GM21825 (cell line): ENCODE measurements around the gene LBP.
"Not testable (repeated sequence)": the region's sequence is repeated elsewhere in the genome, so short reads cannot be mapped to it uniquely, and the experiment has no call there.

Experiments used
- ATAC-seq: cut with Tn5 transposase; IDR thresholded peaks from one replicate; pipeline ENCODE4 v1.9.1; 2021; ENCODE audit warnings: mild to moderate bottlenecking, moderate library complexity; ENCODE audit not compliant: unreplicated experiment

The LBP gene

DNA sequence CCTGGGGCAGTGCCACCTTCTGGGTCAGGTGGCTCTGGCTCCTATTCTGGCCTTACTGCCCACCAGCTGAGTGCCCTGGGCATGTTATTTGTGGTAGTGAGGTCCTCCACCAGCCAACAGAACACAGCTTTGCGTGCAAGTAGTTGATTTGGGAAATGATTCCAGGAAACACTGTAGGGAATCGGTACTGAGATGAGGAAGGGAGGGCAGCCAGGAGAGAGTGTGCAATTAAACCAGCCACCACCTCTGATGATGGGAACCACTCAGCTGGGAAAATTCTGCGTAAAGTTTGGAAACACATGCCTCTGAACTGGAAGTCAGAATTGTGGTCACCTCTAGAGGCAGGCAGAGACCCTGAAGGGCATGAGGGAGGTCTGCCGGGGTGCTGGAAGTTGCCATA, 459 bp downstream of the LBP start:
- no peak for ATAC-seq

DNA sequence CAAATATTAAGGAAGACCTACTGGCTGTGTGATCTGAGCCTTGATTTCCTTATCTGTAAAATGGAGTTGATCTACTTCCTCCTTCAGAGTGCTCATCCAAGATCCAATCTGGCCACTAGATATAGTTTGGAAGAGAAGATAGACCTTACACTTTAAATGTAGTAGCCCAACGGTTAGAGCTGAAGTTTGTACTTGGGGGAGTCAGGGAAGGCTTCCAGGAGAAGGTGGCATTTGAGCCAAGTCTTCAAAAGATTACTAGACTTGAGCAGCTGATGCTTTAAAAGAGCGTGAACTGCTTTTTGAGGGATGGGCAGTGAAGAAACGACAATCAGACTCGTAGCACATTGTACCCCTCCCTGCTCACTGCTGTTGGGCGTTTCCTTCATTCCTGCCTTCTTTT, 3.6 kb downstream of the LBP start:
- no peak for ATAC-seq

DNA sequence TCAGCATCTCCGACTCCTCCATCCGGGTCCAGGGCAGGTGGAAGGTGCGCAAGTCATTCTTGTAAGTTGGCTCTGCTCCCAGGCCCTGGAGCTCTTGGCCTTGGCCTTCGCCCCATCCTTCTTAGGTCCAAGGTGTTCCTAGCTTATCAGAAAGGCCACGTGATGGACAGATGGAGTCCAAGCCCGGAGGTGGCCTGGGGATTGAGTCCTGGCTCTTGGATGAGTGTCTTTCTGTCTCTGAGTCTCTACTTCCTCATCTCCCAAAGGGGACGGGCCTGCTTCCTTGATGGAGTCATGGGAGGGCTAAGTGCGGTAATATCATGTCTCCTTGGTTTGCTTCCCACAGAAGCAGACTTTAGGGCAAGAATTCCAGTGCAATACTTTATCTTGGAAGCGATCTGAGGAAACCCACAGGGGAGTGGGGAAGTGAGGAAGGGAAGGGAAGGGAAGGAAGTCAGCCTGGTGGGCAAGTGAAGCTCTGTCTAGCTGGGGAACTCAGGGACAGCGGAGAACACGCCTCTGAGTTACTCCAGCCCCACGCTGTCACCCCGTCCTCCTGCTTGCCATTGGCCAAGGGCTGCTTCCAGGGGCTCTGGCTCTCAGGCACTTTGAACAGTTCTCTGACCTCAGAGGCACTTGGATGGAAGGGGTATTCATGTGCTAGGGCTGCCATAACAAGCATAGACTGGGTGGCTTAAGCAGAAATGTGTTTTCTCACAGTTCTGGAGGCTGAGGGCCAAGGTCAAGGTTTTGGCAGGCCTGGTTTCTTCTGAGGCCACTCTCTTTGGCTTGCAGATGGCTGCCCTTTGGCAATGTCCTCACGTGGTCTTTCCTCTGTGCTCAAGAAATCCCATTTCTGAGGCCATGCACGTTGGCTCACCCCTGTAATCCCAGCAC, 4.8 kb downstream of the LBP start:
- no peak for ATAC-seq

DNA sequence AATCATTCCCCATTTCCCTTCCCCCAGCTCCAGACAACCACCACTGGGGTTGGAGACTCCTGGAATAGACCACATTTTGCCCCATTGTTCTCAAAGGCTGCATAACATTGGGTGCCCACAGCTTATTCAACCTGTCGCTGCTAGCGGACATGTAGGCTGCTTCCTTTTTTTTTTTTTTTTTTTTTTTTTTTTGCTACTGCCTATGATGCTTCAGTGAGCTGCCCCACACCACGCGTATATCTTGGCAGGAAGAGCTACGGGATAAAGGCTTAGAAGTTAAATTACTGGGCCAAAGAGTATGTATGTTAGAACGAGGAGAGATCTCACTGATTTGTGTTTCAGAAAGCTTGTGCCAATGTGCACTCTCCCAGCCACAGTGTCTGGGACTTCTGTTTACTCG, 7.0 kb downstream of the LBP start:
- no peak for ATAC-seq

DNA sequence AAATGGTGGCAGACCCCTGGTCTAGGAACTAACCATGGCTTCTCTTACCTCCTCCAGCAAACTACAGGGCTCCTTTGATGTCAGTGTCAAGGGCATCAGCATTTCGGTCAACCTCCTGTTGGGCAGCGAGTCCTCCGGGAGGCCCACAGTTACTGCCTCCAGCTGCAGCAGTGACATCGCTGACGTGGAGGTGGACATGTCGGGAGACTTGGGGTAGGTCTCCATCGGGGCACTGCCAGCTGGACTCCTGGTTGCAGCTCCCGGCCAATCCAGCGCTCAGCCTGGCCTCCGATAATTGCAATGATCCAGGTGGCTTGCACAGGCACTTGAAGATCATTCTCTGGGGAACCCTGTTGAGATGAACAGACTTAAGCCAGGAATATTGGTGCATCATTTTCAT, 7.9 kb downstream of the LBP start:
- no peak for ATAC-seq

DNA sequence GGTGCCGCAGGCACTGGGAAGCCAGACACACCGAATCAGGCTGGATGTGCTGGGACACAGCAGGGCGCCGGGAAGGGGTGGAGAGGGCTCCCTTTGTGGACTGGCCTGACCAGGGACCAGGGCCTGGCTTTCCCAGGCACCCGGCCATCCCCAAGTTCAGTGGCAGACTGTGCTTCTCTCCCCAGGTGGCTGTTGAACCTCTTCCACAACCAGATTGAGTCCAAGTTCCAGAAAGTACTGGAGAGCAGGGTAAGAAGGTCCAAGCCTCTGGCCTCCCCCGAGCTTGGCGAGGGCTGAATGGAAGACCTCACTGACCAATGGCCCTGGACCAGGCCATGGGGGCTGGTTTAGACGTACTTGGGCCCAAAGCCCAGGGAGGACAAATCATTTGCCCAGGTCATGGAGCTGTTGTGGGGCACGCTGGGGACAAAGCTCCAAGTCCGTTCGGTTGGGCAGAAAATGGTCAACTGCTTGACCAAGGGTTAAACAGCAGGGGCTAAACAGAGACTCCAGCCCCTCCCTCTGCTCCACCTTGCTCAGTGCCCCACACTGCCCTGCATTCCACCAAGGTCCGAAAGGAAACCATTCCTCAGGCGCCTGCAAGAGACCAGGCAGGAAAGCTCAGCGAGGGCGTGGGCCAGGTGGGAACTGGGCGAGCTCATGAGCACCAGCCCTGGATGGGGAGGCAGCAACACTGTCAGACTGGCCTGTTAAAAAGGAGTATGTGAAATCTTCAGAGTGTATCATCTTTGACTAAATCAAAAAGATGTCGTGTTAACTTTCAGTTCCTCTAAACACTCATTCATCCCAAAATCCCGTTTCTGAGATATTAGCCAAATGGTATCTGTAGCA, 9.1 kb downstream of the LBP start:
- no peak for ATAC-seq

DNA sequence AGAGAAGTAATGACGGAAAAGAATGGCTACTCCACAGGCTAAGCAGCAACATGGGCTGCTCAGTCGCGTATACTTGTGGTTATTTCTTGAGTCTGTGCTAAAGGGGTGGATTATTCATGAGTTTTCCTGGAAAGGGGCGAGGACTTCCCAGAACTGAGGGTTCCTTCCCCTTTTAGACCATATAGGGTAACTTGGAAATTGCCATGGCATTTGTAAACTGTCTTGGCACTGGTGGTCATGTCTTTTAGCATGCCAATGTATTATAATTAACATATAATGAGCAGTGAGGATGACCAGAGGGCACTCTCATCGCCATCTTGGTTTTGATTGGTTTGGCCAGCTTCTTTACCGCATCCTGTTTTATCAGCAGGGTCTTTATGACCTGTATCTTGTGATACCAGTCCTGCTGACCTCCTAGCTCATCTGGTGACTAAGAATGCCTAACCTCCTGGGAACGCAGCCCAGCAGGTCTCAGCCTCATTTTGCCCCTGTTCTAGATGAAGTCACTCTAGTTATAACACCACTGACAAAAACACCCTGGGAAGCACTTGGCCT, 11.4 kb downstream of the LBP start:
- no peak for ATAC-seq

DNA sequence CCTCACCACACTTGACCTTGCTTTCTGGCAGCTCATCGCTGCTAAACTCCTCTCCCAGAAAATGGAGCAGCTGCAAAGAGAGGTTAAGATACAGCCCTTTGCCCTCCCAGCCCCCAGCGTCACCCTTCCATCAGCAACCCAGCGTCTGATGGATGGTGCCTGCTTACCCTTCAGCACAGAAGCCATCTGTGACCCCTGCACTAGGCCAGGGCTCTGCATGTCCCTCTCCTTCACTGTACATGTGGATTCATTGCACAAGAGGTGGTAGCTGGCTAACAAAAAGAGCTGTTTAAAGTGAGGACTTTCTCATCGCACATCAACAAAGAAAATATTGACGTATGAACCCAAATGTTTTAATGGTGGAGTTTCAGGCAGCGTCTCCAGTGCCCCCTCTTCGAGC, 12.3 kb downstream of the LBP start:
- ATAC-seq: no peak

DNA sequence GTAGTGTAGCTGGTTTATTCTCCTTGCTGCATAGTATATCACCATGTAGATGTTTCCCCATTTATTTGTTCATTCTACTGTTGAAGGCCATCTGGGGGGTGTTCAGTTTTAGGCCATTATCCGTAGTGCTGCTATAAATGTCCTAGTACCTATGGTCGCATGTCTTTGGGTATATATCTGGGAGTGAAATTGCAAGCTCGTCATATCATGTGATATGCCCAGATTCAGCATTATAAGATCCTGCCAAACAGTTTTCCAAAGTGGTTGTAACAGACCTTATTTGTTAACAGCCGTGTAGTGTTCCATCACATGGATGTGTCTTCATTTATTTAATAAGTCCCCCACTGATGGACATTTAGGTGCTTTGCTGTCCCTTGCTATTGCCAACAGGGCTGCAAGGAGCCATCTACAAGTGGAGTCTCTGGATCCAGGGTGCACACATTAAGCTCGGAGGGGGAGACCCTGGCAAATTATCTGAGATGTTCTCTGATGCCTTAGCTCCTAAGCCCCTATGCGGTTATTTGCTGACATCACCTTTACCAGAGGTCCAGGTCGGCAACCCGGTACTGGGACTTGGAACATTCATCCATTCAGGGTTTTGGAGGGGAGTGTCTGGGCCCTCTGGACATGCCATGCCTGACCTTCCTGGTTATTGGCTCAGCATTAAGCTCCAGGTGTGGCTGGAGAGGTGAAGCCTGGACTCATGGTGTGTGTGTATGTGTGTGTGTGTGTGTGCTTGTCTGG, 16.9 kb downstream of the LBP start:
- no peak for ATAC-seq

DNA sequence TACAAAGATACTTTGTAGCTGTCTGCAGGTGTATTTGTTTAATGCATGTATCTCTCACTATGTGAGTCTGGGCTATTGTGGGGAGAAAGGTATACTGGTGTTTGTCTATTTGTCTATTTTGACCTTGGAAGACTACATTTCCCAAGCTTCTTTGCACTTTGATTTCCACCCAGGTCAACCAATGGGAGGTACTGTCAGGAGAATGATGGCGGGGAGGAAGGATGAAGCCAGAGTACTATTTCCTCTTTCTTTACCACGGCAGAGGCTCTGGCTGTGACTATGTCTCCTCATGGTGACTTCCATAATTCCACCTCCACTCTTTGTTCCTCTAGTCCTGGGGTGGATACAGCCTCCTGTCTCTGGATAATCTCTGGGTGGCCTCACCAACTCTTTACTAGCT, 23.1 kb downstream of the LBP start:
- ATAC-seq: no peak

DNA sequence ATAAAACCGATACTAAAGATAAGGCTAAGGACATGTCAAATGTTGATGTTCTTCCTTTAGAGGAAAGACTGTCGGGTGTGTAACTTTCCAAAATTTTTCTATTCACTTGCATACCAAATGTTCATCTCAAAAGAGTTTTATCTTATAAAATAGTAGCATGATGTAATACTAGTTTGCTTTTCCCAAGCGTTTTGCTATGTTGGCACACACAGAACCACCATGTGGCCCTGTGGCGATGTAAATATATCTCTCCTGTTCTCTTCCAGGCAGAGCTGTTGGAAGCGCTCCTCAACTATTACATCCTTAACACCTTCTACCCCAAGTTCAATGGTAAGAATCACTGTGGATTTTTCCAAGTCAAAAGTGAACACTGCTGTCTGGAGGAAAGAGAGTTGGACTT, 26.5 kb downstream of the LBP start:
- ATAC-seq: no peak

DNA sequence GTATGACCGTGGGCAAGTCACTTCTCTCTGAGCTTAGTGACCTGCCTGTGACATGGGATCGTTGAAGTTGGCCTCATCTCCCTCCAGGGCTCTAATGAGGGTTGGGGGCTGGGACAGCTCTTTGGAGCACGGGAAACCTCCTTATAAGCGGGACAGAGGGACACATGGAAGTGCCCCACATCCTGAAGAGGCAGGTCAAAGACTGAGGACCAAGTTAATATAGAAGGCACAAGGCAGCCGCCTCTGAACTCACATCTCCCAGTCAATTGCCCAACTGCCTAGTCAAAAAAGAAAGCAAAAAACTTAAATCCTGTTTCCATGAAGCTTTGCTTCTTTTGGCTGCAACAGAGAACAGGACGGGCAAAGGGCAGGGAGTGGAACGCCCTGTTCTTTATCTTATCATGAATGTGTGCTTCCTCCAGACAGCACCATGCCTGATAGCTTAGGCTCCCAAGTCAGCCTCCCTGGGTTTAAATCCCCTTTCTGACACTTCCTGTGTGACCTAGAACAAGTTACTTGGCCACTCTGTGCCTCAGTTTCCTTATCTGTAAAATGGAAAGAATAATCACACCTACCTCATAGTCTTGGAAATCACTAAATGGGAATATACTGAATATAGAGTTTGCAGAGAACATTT, 27.1 kb downstream of the LBP start:
- no peak for ATAC-seq

DNA sequence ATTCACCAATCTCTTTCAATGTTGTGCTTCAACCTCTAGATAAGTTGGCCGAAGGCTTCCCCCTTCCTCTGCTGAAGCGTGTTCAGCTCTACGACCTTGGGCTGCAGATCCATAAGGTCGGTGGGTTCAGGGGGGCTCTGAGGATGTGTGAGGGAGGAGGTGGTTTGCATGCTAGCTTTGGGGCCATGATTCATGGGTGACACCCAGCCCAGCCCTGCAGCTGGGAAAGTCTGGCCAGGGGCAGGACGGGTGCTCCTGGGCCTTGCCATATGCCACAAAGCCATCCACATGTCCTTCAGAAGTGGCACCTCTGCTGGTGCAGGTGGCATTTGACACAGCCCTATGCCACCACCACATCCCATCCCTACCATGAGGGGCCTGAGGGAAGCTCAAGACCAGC, 27.6 kb downstream of the LBP start:
- ATAC-seq: no peak

DNA sequence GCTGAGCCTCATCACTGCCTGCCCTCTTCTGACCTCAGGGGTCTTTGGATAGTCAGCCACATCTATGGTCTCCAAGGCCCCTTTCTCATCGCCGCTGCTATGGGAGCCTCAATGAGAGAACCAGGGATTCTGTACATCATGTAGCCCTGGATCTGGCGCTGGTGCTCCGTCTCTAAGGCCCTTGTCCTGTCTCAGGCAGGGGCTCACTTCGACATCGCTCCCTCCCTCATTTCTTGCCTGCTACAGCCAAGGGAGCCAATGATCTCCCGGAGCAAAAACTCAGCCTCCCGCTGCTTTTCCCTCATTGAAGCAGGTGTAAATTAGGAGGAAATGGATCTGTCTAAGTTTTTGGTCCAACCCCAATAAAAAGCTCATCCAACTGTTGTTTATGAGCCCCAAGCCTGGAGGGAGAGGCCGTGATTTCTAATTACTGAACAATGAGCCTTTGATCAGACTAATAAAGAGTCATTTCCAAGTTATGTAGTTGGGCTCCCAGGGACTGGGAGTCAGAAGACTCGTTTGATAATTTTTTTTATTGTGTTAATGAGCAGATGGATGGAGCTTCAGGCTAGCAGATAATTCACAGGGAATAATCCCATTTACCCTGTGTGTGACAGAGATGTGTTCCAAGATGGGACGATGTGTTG, 30.9 kb downstream of the LBP start:
- ATAC-seq: no peak

DNA sequence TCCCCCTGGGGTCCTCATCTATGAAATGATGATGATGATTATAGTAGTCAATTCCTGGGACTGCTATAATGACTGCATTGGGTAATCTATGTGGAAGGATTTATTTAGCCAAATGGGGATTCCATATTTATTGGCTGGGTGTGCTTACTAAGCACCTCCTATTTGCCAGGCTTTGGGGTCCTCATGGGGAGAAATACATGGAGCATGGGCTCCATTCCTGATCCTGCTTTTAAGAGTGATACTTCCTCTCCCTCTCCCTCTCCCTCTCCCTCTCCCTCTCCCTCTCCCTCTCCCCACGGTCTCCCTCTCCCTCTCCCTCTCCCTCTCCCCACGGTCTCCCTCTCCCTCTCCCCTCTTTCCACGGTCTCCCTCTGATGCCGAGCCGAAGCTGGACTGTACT, 31.6 kb downstream of the LBP start:
- ATAC-seq: not testable (repeated sequence)

DNA sequence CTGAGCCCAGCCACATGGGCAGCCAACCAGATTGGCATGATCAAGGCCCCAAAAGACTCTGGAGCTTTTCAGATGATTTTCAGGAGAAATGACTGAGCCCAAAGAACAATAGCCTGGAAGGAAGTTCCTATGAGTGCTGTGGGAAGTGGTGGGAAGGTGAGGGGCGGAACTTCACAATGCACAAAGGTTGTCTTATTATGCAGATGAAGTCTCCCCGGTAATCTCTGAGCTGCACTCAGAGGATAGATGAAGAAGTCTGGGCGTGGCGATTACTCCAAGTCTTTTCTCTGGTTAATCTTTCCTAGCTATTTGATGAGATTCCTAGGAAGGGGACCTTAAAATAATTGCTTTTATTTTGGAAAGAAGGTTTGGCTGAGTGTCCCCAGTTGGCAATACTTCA, 36.9 kb downstream of the LBP start:
- ATAC-seq: no peak

DNA sequence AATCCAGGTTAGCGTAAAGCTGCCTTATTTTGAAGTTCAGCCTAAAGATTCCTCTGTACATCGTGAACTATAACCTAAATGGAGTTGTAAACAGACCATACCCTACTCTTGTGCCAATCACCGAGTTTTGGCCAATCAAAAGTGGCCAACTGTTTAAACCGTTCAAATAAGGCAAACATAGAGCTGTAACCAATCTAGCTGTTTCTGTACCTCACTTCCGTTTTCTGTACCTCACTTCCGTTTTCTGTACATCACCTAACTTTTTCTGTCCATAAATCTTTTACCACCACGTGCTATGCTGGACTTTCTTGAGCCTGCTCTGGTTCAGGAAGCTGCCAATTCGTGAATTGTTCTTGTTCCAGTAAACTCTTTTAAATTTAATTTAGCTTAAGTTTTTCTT, 39.7 kb downstream of the LBP start:
- ATAC-seq: no peak

DNA sequence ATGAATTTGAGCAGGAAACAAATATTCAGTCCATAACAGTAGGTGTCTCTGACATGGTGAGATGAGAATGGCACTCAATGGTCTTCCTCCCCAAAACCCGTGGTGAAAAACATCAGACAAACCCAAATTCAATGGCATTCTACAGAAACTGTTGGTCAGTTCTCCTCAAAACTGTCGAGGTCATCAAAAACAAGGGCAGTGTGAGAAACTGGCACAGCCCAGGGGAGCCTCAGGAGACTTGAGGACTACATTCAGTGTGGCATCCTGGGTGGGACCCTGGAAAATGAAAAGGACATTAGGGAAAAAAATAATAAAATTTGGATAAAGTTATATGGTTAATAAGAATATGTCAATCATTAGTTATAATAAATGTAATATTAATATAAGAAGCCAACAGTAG, 40.6 kb downstream of the LBP start:
- ATAC-seq: no peak

DNA sequence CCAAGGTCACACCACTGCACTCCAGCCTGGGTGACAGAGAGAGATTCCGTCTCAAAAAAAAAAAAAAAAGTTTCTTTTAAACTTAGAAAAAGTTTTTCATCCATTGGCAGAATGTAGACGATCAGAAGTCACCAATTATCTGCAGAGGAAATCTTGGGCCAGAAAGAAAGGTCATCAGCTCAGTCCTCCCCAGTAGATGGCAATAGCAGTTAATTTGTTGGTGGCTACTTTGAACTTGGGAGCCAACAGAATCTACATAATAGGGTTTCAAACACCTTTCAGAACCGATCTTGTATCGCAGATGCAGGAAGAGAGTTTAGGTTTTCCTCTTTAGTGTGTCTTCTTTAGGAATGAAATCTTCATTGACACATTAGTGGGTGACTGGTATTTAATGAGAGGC, 41.7 kb downstream of the LBP start:
- ATAC-seq: no peak

DNA sequence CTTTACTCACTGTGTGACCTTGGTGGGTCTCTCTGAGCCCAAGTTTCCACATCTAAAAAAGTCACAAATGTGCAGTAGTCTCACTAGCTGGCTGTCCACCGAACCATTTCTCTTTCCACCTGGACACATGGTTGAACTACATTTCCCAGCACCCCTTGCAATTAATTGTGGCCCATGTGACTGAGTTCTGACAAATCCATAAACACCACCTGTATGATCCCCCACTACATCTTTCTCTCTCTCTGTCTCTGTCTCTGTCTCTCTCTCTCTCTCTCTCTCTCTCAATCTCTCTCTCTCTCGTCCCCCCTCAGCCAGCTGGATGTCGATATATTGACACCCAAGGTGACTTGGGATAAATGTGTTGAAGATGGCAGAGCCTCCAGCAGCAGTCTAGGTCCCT, 46.1 kb downstream of the LBP start:
- no peak for ATAC-seq
